IPS DF 6.9 (cell line): ENCODE data around the gene MAPRE2.
"Not testable (repeated sequence)": the region's sequence is repeated elsewhere in the genome, so short reads cannot be mapped to it uniquely, and the experiment has no call there.

Source experiments
- DNase-seq: peaks from one replicate; pipeline ENCODE4 v3.0.0-alpha.2; 2013; ENCODE audit warnings: low read depth, low spot score
- H3K27ac ChIP-seq: one replicate; pipeline ENCODE4 v1.5.1; 2013; ENCODE audit warnings: low read length, control low read depth
- H3K27me3 ChIP-seq: 2 replicates; pipeline ENCODE4 v1.6.1; 2013; ENCODE audit warnings: mild to moderate bottlenecking, low read length; ENCODE audit not compliant: control insufficient read depth, insufficient read depth
- H3K36me3 ChIP-seq: 2 replicates; pipeline ENCODE4 v1.6.1; 2013; ENCODE audit warnings: low read length; ENCODE audit not compliant: control insufficient read depth, insufficient read depth
- H3K4me1 ChIP-seq: 2 replicates; pipeline ENCODE4 v1.6.1; 2013; ENCODE audit warnings: low read length; ENCODE audit not compliant: control insufficient read depth, insufficient read depth
- H3K4me3 ChIP-seq: 2 replicates; pipeline ENCODE4 v1.5.1; 2013; ENCODE audit warnings: mild to moderate bottlenecking, low read length
- H3K9me3 ChIP-seq: 2 replicates; pipeline ENCODE4 v1.6.1; 2013; ENCODE audit warnings: low read length, inconsistent platforms; ENCODE audit not compliant: control insufficient read depth, insufficient read depth
- WGBS: extraction: QIAGEN DNeasy Blood & Tissue Kit; methylation state at CpG from one replicate; pipeline ENCODE4 v1.1.7; 2013; ENCODE audit warnings: mixed read lengths, missing lambda C conversion rate; ENCODE audit not compliant: insufficient read length, insufficient coverage; 5-methylcytosine and 5-hydroxymethylcytosine counted together

The MAPRE2 gene

DNA sequence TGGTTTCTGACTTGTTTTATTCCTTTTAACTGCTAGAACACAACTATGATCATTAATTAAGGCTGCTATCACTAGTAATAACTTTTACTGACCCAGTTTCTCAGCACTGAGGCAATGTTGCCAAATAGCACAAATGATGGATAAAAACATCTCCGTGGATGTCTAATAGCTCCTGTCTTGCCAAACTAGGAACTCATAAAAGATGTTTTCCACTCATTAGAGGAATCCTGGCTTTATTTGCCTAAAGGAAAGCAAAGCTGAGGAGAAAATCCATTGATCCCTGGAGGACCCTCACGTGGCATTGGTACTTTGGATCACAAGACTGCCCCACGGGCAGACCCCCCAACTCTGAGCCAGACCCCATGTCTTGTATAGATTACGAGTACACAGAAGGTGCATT is 103.5 kb downstream of the MAPRE2 start:
- H3K27ac ChIP-seq = no peak overlapping the region
- no peaks in the 10 kb centered on the region for H3K36me3 ChIP-seq
- WGBS = no CpG with 5 or more reads among the region's 4 CpGs
- no peaks in the 10 kb centered on the region for H3K4me1 ChIP-seq
- H3K9me3 ChIP-seq = no peaks in the 10 kb centered on the region
- no peak for DNase-seq
- no peaks in the 10 kb centered on the region for H3K27me3 ChIP-seq
- H3K4me3 ChIP-seq = no peak overlapping the region

GRCh38 chr18:35150195-35150594 is 109.0 kb downstream of the MAPRE2 start:
- not testable (repeated sequence) for H3K36me3 ChIP-seq, H3K9me3 ChIP-seq, DNase-seq, H3K27me3 ChIP-seq, H3K27ac ChIP-seq, H3K4me3 ChIP-seq, H3K4me1 ChIP-seq
- WGBS = no CpG with 5 or more reads among the region's 3 CpGs

- Histone ChIP-seq H3K36me3 (no peaks in the 10 kb centered on the region), H3K4me3 (no peak overlapping the region), H3K4me1 (no peaks in the 10 kb centered on the region), H3K27me3 (no peaks in the 10 kb centered on the region), H3K27ac (no peak overlapping the region), H3K9me3 (no peaks in the 10 kb centered on the region; the same call in 1 of the 2 replicates)
- DNase-seq = no peak
- no CpG with 5 or more reads among the region's 12 CpGs for WGBS
These were observed 112.5 kb downstream of the MAPRE2 start for GRCh38 chr18:35153609-35154272.

- Histone ChIP-seq H3K36me3 (no peaks in the 10 kb centered on the region), H3K9me3 (no peaks in the 10 kb centered on the region; the same call in 1 of the 2 replicates), H3K4me3 (no peak overlapping the region), H3K4me1 (no peaks in the 10 kb centered on the region), H3K27me3 (no peaks in the 10 kb centered on the region), H3K27ac (no peak overlapping the region)
- DNase-seq = no peak
- no CpG with 5 or more reads among the region's 8 CpGs for WGBS
These were observed 114.3 kb downstream of the MAPRE2 start for GRCh38 chr18:35155398-35156117.

- Histone ChIP-seq H3K36me3 (no peaks in the 10 kb centered on the region), H3K27me3 (no peaks in the 10 kb centered on the region), H3K4me3 (no peak overlapping the region), H3K9me3 (no peaks in the 10 kb centered on the region; the same call in 1 of the 2 replicates), H3K27ac (no peak overlapping the region), H3K4me1 (no peaks in the 10 kb centered on the region)
- WGBS = no CpG with 5 or more reads among the region's 4 CpGs
- no peak for DNase-seq
These were observed 116.0 kb downstream of the MAPRE2 start for GRCh38 chr18:35157181-35157580.

GRCh38 chr18:35158728-35159450 is 117.7 kb downstream of the MAPRE2 start:
- Histone ChIP-seq H3K9me3 (no peaks in the 10 kb centered on the region), H3K4me3 (no peak overlapping the region)

GRCh38 chr18:35159782-35160181 is 118.6 kb downstream of the MAPRE2 start:
- Histone ChIP-seq H3K4me3 (no peak overlapping the region), H3K27me3 (no peaks in the 10 kb centered on the region), H3K27ac (no peak overlapping the region), H3K4me1 (no peaks in the 10 kb centered on the region), H3K9me3 (no peaks in the 10 kb centered on the region), H3K36me3 (no peaks in the 10 kb centered on the region)
- DNase-seq = no peak
- no CpG with 5 or more reads among the region's 3 CpGs for WGBS

More at GRCh38 chr18:35158728-35159450, 117.7 kb downstream of the MAPRE2 start:
- WGBS = no CpG with 5 or more reads among the region's 5 CpGs
- DNase-seq = no peak
- no peak overlapping the region for H3K27ac ChIP-seq
- no peaks in the 10 kb centered on the region for H3K36me3 ChIP-seq
- no peaks in the 10 kb centered on the region for H3K4me1 ChIP-seq
- H3K27me3 ChIP-seq = no peaks in the 10 kb centered on the region

DNA sequence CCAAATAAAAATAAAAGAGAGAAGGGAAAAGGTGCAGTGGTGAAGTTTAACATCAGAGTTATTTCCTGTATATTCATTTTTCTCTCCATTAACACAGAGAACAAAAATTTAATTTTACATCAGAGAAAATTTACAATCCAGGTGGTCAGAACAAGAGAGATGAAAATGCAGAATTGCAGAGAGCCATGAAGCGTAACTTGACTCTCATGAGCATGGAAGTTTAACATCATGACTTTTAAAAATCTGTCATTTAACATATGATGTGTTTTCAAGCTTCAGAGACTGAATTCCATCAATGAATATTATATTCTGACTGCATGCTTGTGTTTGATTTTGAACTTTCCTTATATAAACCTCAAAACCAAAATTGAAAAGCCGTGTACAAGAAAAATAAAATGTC is 120.3 kb downstream of the MAPRE2 start:
- no peak overlapping the region for H3K27ac ChIP-seq
- no peaks in the 10 kb centered on the region for H3K27me3 ChIP-seq
- no peaks in the 10 kb centered on the region for H3K36me3 ChIP-seq
- H3K4me3 ChIP-seq = no peak overlapping the region
- no CpG with 5 or more reads among the region's 2 CpGs for WGBS
- no peak for DNase-seq
- no peaks in the 10 kb centered on the region for H3K4me1 ChIP-seq
- H3K9me3 ChIP-seq = no peaks in the 10 kb centered on the region

GRCh38 chr18:35161934-35162333 is 120.7 kb downstream of the MAPRE2 start:
- Histone ChIP-seq H3K4me3 (no peak overlapping the region), H3K27me3 (no peaks in the 10 kb centered on the region), H3K9me3 (no peaks in the 10 kb centered on the region), H3K4me1 (no peaks in the 10 kb centered on the region), H3K36me3 (no peaks in the 10 kb centered on the region), H3K27ac (no peak overlapping the region)
- no CpG with 5 or more reads among the region's 3 CpGs for WGBS
- no peak for DNase-seq

DNA sequence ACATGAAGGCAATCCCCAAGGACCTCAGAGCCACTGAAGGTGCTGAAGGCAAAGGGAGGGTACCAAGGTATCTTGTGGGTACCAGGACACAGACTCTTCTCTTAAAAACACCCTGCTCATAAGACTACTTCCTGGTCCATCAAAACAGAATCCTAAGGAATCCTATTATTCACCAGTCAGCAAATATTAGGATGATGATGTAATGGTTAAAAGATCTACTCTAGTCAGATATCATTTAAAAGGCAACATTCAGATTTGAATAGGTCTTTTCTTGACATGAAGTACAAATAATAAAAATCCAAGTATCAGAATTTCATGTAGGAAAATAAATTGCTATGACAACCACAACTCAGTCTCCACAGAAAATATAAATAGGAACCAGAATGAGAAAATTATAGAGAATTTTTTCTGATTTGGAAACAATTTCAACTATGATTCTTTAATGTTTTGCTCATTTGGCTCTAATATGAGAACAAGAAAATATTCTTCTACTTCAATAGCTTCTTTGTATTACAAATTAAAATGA is 121.9 kb downstream of the MAPRE2 start:
- Histone ChIP-seq H3K27me3 (no peaks in the 10 kb centered on the region), H3K4me1 (no peaks in the 10 kb centered on the region), H3K9me3 (no peaks in the 10 kb centered on the region), H3K27ac (no peak overlapping the region), H3K36me3 (no peaks in the 10 kb centered on the region), H3K4me3 (no peak overlapping the region)
- DNase-seq = no peak
